HepG2 (cell line): ENCODE measurements around the gene PRXL2B. TPM values are rescaled to one million over a fixed set of nuclear protein-coding genes. Genes with fewer than 3 reads are reported as not detected.

ENCODE experiments used
- ARHGAP35 ChIP-seq: sonication (generic); formaldehyde crosslinking; IDR thresholded peaks from 2 replicates; pipeline ENCODE4 v1.9.0; 2022; ENCODE audit warnings: mild to moderate bottlenecking, inconsistent platforms, moderate library complexity, missing genetic modification reagents, borderline replicate concordance
- CENPBD1 ChIP-seq: sonication (generic); formaldehyde crosslinking; IDR thresholded peaks from 2 replicates; pipeline ENCODE4 v1.8.0; 2022; ENCODE audit warnings: missing genetic modification reagents, low read depth, mild to moderate bottlenecking, borderline replicate concordance
- CHD2 ChIP-seq: IDR thresholded peaks from 2 replicates; pipeline ENCODE4 v1.6.1; 2011; ENCODE audit warnings: low read depth, low read length, improper control_type of control experiment
- FOSL1 ChIP-seq: sonication (generic); formaldehyde crosslinking; IDR thresholded peaks from 2 replicates; pipeline ENCODE4 v1.9.0; 2021; ENCODE audit warnings: missing genetic modification reagents, borderline replicate concordance
- GATA4 ChIP-seq: sonication (generic); IDR thresholded peaks from 2 replicates; pipeline ENCODE4 v1.6.1; 2016; ENCODE audit warnings: antibody characterized with exemption, low read depth, borderline replicate concordance
- HNF1B ChIP-seq: sonication (generic); formaldehyde crosslinking; IDR thresholded peaks from 2 replicates; pipeline ENCODE4 v1.5.1; 2020; ENCODE audit warnings: mild to moderate bottlenecking, moderate library complexity, missing genetic modification reagents
- HNRNPH1 ChIP-seq: fragments of 200-400 bp; formaldehyde crosslinking; optimal IDR thresholded peaks from 2 replicates; pipeline ENCODE3; 2017; ENCODE audit warnings: mild to moderate bottlenecking, low read depth, low read length
- KDM1A ChIP-seq: IDR thresholded peaks from 2 replicates; pipeline ENCODE4 v1.6.1; 2016; ENCODE audit warnings: missing compliant biosample characterization
- KDM5B ChIP-seq: sonication (generic); formaldehyde crosslinking; IDR thresholded peaks from 2 replicates; pipeline ENCODE4 v1.4.0; 2020; ENCODE audit warnings: missing genetic modification reagents, mild to moderate bottlenecking, borderline replicate concordance
- KLF13 ChIP-seq: sonication (generic); formaldehyde crosslinking; IDR thresholded peaks from 2 replicates; pipeline ENCODE4 v1.4.0; 2020; ENCODE audit warnings: mild to moderate bottlenecking, missing genetic modification reagents
- KLF15 ChIP-seq: sonication (generic); formaldehyde crosslinking; IDR thresholded peaks from 2 replicates; pipeline ENCODE4 v1.8.1; 2023; ENCODE audit warnings: borderline replicate concordance, mild to moderate bottlenecking, inconsistent platforms, missing genetic modification reagents, mixed read lengths
- MED8 ChIP-seq: sonication (generic); formaldehyde crosslinking; IDR thresholded peaks from 2 replicates; pipeline ENCODE4 v1.8.1; 2023; ENCODE audit warnings: mild to moderate bottlenecking, missing genetic modification reagents; ENCODE audit not compliant: insufficient replicate concordance
- NBN ChIP-seq: fragments of 450-650 bp; conservative IDR thresholded peaks from 2 replicates; pipeline ENCODE4 v1.6.1; 2017
- PBX2 ChIP-seq: IDR thresholded peaks from 2 replicates; pipeline ENCODE4 v1.6.1; 2016; ENCODE audit warnings: control low read depth
- SMAD3 ChIP-seq: sonication (generic); formaldehyde crosslinking; IDR thresholded peaks from 2 replicates; pipeline ENCODE4 v1.4.0; 2020; ENCODE audit warnings: missing genetic modification reagents
- ZC3H13 ChIP-seq: sonication (generic); formaldehyde crosslinking; IDR thresholded peaks from 2 replicates; pipeline ENCODE4 v1.8.1; 2023; ENCODE audit warnings: mild to moderate bottlenecking, missing genetic modification reagents, moderate library complexity
- ZKSCAN8 ChIP-seq: IDR thresholded peaks from 2 replicates; pipeline ENCODE4 v1.6.1; 2016; ENCODE audit warnings: borderline replicate concordance, missing genetic modification reagents, missing compliant biosample characterization
- ZNF362 ChIP-seq: sonication (generic); formaldehyde crosslinking; IDR thresholded peaks from 2 replicates; pipeline ENCODE4 v1.4.0; 2020; ENCODE audit warnings: missing genetic modification reagents, mild to moderate bottlenecking, borderline replicate concordance
- ZNF570 ChIP-seq: sonication (generic); formaldehyde crosslinking; IDR thresholded peaks from 2 replicates; pipeline ENCODE4 v1.4.0; 2020; ENCODE audit warnings: mild to moderate bottlenecking, missing genetic modification reagents, borderline replicate concordance
- ZNF619 ChIP-seq: sonication (generic); formaldehyde crosslinking; IDR thresholded peaks from 2 replicates; pipeline ENCODE4 v1.4.0; 2020; ENCODE audit warnings: mild to moderate bottlenecking, missing genetic modification reagents
- ZNF629 ChIP-seq: sonication (generic); formaldehyde crosslinking; conservative IDR thresholded peaks from 2 replicates; pipeline ENCODE4 v1.5.0; 2020; ENCODE audit warnings: missing genetic modification reagents
- ZNF772 ChIP-seq: sonication (generic); formaldehyde crosslinking; IDR thresholded peaks from 2 replicates; pipeline ENCODE4 v1.5.0; 2020; ENCODE audit warnings: mild to moderate bottlenecking, missing genetic modification reagents
- ZNF775 ChIP-seq: sonication (generic); formaldehyde crosslinking; IDR thresholded peaks from 2 replicates; pipeline ENCODE4 v1.4.0; 2020; ENCODE audit warnings: missing genetic modification reagents, mild to moderate bottlenecking, moderate library complexity, borderline replicate concordance
- ZNF816 ChIP-seq: sonication (generic); formaldehyde crosslinking; IDR thresholded peaks from 2 replicates; pipeline ENCODE4 v1.8.0; 2022; ENCODE audit warnings: missing genetic modification reagents, mild to moderate bottlenecking, borderline replicate concordance
- ZSCAN5A ChIP-seq: sonication (generic); formaldehyde crosslinking; IDR thresholded peaks from 2 replicates; pipeline ENCODE4 v1.8.0; 2022; ENCODE audit warnings: mild to moderate bottlenecking, missing genetic modification reagents, borderline replicate concordance
- polyA plus RNA-seq, 8 experiments: library from polyadenylated mRNA; depleted of rRNA in 3 of 8; stranded (reverse) in 7 of 8; unstranded in 1 of 8; fragments of >200 nt; fragmentation: Illumina TruSeq in 4 of 8; extraction: Trizol in 4 of 8; gene quantifications; 2 replicates each; pipeline versions ENCODE4 v1.2.1 to v1.2.3, GENCODE V29; 2011 to 2016; ENCODE audit warnings: low read depth in 4 of 8, missing spikeins in 1 of 8, mixed read lengths in 1 of 8; ENCODE audit not compliant: insufficient read depth in 1 of 8
- total RNA-seq, 5 experiments: library from RNA; depleted of rRNA; stranded (reverse); fragments of >200 nt; fragmentation: Illumina TruSeq; extraction: Trizol; gene quantifications; 2 replicates each; pipeline ENCODE4 v1.2.3, GENCODE V29; 2016; ENCODE audit warnings: low read depth in 1 of 5

Gene PRXL2B
- total and polyA plus RNA-seq, 2 of the 13 experiments (the other 11 are each of a cell fraction or from before 2014, with no cell fraction given), result 16.8 to 22.1 TPM

- TF ChIP-seq ZNF362 (CRISPR knock-in tag), result no peak
- no peak for TF ChIP-seq HNF1B
- TF ChIP-seq ZKSCAN8 (CRISPR knock-in tag), result no peak
- no peak for TF ChIP-seq MED8 (CRISPR knock-in tag)
- TF ChIP-seq ZNF772 (CRISPR knock-in tag), result no peak
- no peak for TF ChIP-seq CHD2
- no peak for TF ChIP-seq PBX2
- no peak for TF ChIP-seq KLF13 (CRISPR knock-in tag)
- no peak; the same call in 1 of the 2 replicates for TF ChIP-seq KDM1A (CRISPR knock-in tag)
- TF ChIP-seq ZNF570, result no peak
- no peak; the same call in 1 of the 2 replicates for TF ChIP-seq ARHGAP35 (CRISPR knock-in tag)
- no peak for TF ChIP-seq ZC3H13 (CRISPR knock-in tag)
- no peak for TF ChIP-seq ZNF775 (CRISPR knock-in tag)
- TF ChIP-seq GATA4, result peak; percentile 61; the same call in 1 of the 2 replicates
- no peak for TF ChIP-seq ZNF619
- no peak for TF ChIP-seq NBN
- no peak for TF ChIP-seq ZNF816 (CRISPR knock-in tag)
- TF ChIP-seq SMAD3 (CRISPR knock-in tag), result no peak
- no peak for TF ChIP-seq HNRNPH1
- no peak for TF ChIP-seq KLF15 (CRISPR knock-in tag)
- no peak for TF ChIP-seq ZNF629 (CRISPR knock-in tag)
- no peak; the same call in 1 of the 2 replicates for TF ChIP-seq KDM5B
- no peak for TF ChIP-seq FOSL1 (CRISPR knock-in tag)
- no peak for TF ChIP-seq CENPBD1
- TF ChIP-seq ZSCAN5A, result no peak
Measured at GRCh38 chr1:2545754-2546514, 40.6 kb upstream of the PRXL2B start (continued).
